ENCODE measurements around the gene SCNN1B. TPM values are rescaled to one million over a fixed set of nuclear protein-coding genes. Genes with fewer than 3 reads are reported as not detected.

Gene SCNN1B
- total RNA-seq, 3 donors from 2014 or later (not counting 1 experiment from before 2014, with no cell fraction given), result not detected

- Histone ChIP-seq H3K27ac (ENCODE audit: low read length) (no peak overlapping the region), H3K4me3 (ENCODE audit: low read length) (no peak overlapping the region), H3K36me3 (ENCODE audit: control insufficient read depth, insufficient read depth, low read length) (no peaks in the 10 kb centered on the region), H3K4me1 (ENCODE audit: control insufficient read depth, insufficient read depth, low read length) (no peaks in the 10 kb centered on the region), H3K27me3 (ENCODE audit: control insufficient read depth, insufficient read depth, low read length) (no peaks in the 10 kb centered on the region), H3K9me3 (ENCODE audit: control insufficient read depth, insufficient read depth, low read length) (no peaks in the 10 kb centered on the region)
- no peak overlapping the region for H3K27ac Mint-ChIP-seq
- intact Hi-C loops (cut with micrococcal nuclease), result no loop called here
- H3K4me3 Mint-ChIP-seq, result no peak overlapping the region
- no peaks in the 10 kb centered on the region for H3K36me3 Mint-ChIP-seq
- TF ChIP-seq CTCF (IDR thresholded peaks at IDR 0.05), result no peak
- H3K9me3 Mint-ChIP-seq, result no peaks in the 10 kb centered on the region
- 52% methylated on average over 2 of the region's 5 CpGs for WGBS (ENCODE audit: insufficient coverage)
- H3K27me3 Mint-ChIP-seq (ENCODE audit: low read depth in 2 of 2), result peaks cover 19 to 29% of the 10 kb centered on the region in 2 donors
- ATAC-seq (no peak), DNase-seq (no peak)
- H3K4me1 Mint-ChIP-seq, result no peaks in the 10 kb centered on the region
Measured at GRCh38 chr16:23343643-23344612, 41.8 kb downstream of the SCNN1B start.

- no peaks in the 10 kb centered on the region for H3K4me1 Mint-ChIP-seq
- Histone ChIP-seq H3K36me3 (ENCODE audit: control insufficient read depth, insufficient read depth, low read length) (no peaks in the 10 kb centered on the region), H3K9me3 (ENCODE audit: control insufficient read depth, insufficient read depth, low read length) (no peaks in the 10 kb centered on the region), H3K4me1 (ENCODE audit: control insufficient read depth, insufficient read depth, low read length) (no peaks in the 10 kb centered on the region), H3K27ac (ENCODE audit: low read length) (no peak overlapping the region), H3K4me3 (ENCODE audit: low read length) (no peak overlapping the region), H3K27me3 (ENCODE audit: control insufficient read depth, insufficient read depth, low read length) (no peaks in the 10 kb centered on the region)
- WGBS (ENCODE audit: insufficient coverage), result 93% methylated on average over 5 of the region's 5 CpGs
- DNase-seq, result no peak
- no peaks in the 10 kb centered on the region for H3K36me3 Mint-ChIP-seq
- no peak overlapping the region for H3K27ac Mint-ChIP-seq
- H3K9me3 Mint-ChIP-seq, result no peaks in the 10 kb centered on the region
- ATAC-seq, result no peak
- intact Hi-C loops (cut with micrococcal nuclease), result no loop called here
- H3K27me3 Mint-ChIP-seq (ENCODE audit: low read depth in 2 of 2), result peaks cover 16 to 23% of the 10 kb centered on the region in 2 donors
- no peak for TF ChIP-seq CTCF (IDR thresholded peaks at IDR 0.05)
- H3K4me3 Mint-ChIP-seq, result no peak overlapping the region
Measured at GRCh38 chr16:23345237-23345636, 43.1 kb downstream of the SCNN1B start.

GRCh38 chr16:23348579-23349469 lies 46.7 kb downstream of the SCNN1B start:
- Mint-ChIP-seq H3K36me3 (no peaks in the 10 kb centered on the region), H3K9me3 (no peaks in the 10 kb centered on the region), H3K27ac (no peak overlapping the region), H3K27me3 (ENCODE audit: low read depth in 2 of 2) (peaks cover 7 to 11% of the 10 kb centered on the region in 2 donors), H3K4me1 (no peaks in the 10 kb centered on the region), H3K4me3 (no peak overlapping the region)
- H3K4me1 ChIP-seq (ENCODE audit: control insufficient read depth, insufficient read depth, low read length), result no peaks in the 10 kb centered on the region
- H3K9me3 ChIP-seq (ENCODE audit: control insufficient read depth, insufficient read depth, low read length), result no peaks in the 10 kb centered on the region
- intact Hi-C loops (cut with micrococcal nuclease), result no loop called here
- 61% methylated on average over 18 of the region's 18 CpGs for WGBS (ENCODE audit: insufficient coverage)
- ATAC-seq (no peak), DNase-seq (no peak)
- H3K27me3 ChIP-seq (ENCODE audit: control insufficient read depth, insufficient read depth, low read length), result no peaks in the 10 kb centered on the region
- TF ChIP-seq CTCF (IDR thresholded peaks at IDR 0.05), result no peak
- no peaks in the 10 kb centered on the region for H3K36me3 ChIP-seq (ENCODE audit: control insufficient read depth, insufficient read depth, low read length)
- no peak overlapping the region for H3K4me3 ChIP-seq (ENCODE audit: low read length)
- H3K27ac ChIP-seq (ENCODE audit: low read length), result no peak overlapping the region
